RWPE2 (cell line): ENCODE data around the gene SCN4B.
"Not testable (repeated sequence)": the region's sequence is repeated elsewhere in the genome, so short reads cannot be mapped to it uniquely, and the experiment has no call there.

Experiments
- ATAC-seq: fragments of 200-7000 bp; cut with Tn5 transposase; 3 replicates; pipeline ENCODE4 v1.9.1; 2021; ENCODE audit warnings: low read depth
- DNase-seq: peaks from one replicate; pipeline ENCODE4 v3.0.0-alpha.2; 2020; ENCODE audit warnings: low spot score
- H3K27ac ChIP-seq: fragments of 450-650 bp; 2 replicates; pipeline ENCODE4 v1.5.1; 2017; ENCODE audit warnings: mild to moderate bottlenecking; ENCODE audit not compliant: poor library complexity, severe bottlenecking
- H3K27me3 ChIP-seq: fragments of 250-450 bp; sonication (Bioruptor Pico); 2 replicates; pipeline ENCODE4 v1.5.1; 2021; ENCODE audit warnings: mild to moderate bottlenecking, moderate library complexity; ENCODE audit not compliant: insufficient read depth, poor library complexity, severe bottlenecking
- H3K36me3 ChIP-seq: fragments of 250-450 bp; sonication (Bioruptor Pico); 2 replicates; pipeline ENCODE4 v1.5.1; 2020; ENCODE audit warnings: low read depth, mild to moderate bottlenecking, moderate library complexity
- H3K4me1 ChIP-seq: fragments of 250-450 bp; sonication (Bioruptor Pico); 2 replicates; pipeline ENCODE4 v1.5.1; 2021; ENCODE audit warnings: mild to moderate bottlenecking, moderate library complexity; ENCODE audit not compliant: insufficient read depth, poor library complexity, severe bottlenecking
- H3K4me3 ChIP-seq: fragments of 250-450 bp; sonication (Bioruptor Pico); 2 replicates; pipeline ENCODE4 v1.5.1; 2021; ENCODE audit warnings: mild to moderate bottlenecking, moderate library complexity; ENCODE audit not compliant: severe bottlenecking
- H3K9me3 ChIP-seq: fragments of 250-450 bp; sonication (Bioruptor Pico); 2 replicates; pipeline ENCODE4 v1.5.1; 2021; ENCODE audit warnings: mild to moderate bottlenecking, moderate library complexity; ENCODE audit not compliant: severe bottlenecking
- CTCF ChIP-seq: fragments of 450-650 bp; IDR thresholded peaks from one replicate; pipeline ENCODE4 v1.5.1; 2017; ENCODE audit warnings: mild to moderate bottlenecking, moderate library complexity; ENCODE audit not compliant: poor library complexity, severe bottlenecking

SCN4B gene

GRCh38 chr11:118199135-118199534 is 46.5 kb upstream of the SCN4B start:
- no peak overlapping the region for H3K27ac ChIP-seq
- H3K36me3 ChIP-seq = no peaks in the 10 kb centered on the region
- DNase-seq (no peak), ATAC-seq (no peak)
- no peak overlapping the region for H3K4me3 ChIP-seq
- no peaks in the 10 kb centered on the region for H3K27me3 ChIP-seq
- TF ChIP-seq CTCF = no peak
- no peaks in the 10 kb centered on the region for H3K9me3 ChIP-seq
- peaks cover 10% of the 10 kb centered on the region for H3K4me1 ChIP-seq

- Histone ChIP-seq H3K27ac (no peak overlapping the region), H3K36me3 (no peaks in the 10 kb centered on the region), H3K27me3 (no peaks in the 10 kb centered on the region), H3K9me3 (no peaks in the 10 kb centered on the region), H3K4me1 (peaks cover 10% of the 10 kb centered on the region), H3K4me3 (no peak overlapping the region)
- peak; percentile 94 for TF ChIP-seq CTCF
- ATAC-seq (peak; percentile 75), DNase-seq (no peak)
Observed at GRCh38 chr11:118198370-118198769, 45.7 kb upstream of the SCN4B start.

DNA sequence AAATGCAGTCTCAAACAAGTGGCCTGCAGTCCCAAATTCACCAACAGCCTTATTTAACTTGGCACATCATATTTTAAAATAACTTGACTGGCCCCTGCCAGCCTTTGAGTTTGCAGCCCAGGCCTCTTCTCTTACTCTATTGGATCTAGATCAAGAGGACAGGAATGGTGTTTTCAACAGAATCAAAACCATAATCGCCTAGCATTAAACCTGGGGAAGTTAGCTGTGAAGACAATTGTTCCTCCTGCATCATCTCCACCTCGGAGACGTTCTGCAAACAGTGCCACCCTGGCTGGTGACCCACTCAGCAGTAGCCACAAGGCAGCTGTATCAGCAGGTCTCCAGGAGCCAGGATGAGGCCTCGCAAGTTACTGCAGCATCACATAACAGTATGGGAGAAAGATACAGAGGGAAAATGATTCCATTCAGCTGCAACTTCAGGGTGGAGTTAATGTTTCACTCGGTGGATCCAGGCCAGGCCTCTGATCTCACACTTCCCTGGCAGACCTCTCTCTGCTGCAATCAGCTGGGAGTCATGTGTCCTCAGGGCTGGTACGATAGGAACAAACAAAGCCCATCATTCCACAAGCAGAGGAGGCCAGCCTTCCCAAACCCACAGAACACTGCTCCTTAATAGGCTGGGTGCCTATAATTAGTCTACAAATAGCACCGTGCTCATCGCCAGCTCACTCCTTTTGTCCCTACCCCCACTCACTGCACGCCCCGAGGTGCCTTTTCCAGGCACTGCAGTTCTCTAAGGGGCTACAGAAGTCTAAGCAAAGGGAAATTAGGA is 42.4 kb upstream of the SCN4B start:
- Histone ChIP-seq H3K4me3 (no peak overlapping the region), H3K27me3 (no peaks in the 10 kb centered on the region), H3K4me1 (peaks cover 10% of the 10 kb centered on the region), H3K36me3 (no peaks in the 10 kb centered on the region), H3K9me3 (no peaks in the 10 kb centered on the region), H3K27ac (no peak overlapping the region)
- ATAC-seq (peak; percentile 93), DNase-seq (no peak)
- TF ChIP-seq CTCF = no peak

GRCh38 chr11:118193910-118194566 is 41.4 kb upstream of the SCN4B start:
- H3K4me3 ChIP-seq = no peak overlapping the region
- no peak for DNase-seq
- no peak for TF ChIP-seq CTCF
- H3K9me3 ChIP-seq = no peaks in the 10 kb centered on the region
- H3K27me3 ChIP-seq = no peaks in the 10 kb centered on the region
- ATAC-seq = no peak
- no peak overlapping the region for H3K27ac ChIP-seq
- no peaks in the 10 kb centered on the region for H3K36me3 ChIP-seq
- peaks cover 10% of the 10 kb centered on the region for H3K4me1 ChIP-seq

GRCh38 chr11:118192817-118193216 is 40.2 kb upstream of the SCN4B start:
- H3K36me3 ChIP-seq, H3K4me3 ChIP-seq, H3K27me3 ChIP-seq, H3K27ac ChIP-seq, ATAC-seq, H3K4me1 ChIP-seq, H3K9me3 ChIP-seq, DNase-seq: not testable (repeated sequence)

DNA sequence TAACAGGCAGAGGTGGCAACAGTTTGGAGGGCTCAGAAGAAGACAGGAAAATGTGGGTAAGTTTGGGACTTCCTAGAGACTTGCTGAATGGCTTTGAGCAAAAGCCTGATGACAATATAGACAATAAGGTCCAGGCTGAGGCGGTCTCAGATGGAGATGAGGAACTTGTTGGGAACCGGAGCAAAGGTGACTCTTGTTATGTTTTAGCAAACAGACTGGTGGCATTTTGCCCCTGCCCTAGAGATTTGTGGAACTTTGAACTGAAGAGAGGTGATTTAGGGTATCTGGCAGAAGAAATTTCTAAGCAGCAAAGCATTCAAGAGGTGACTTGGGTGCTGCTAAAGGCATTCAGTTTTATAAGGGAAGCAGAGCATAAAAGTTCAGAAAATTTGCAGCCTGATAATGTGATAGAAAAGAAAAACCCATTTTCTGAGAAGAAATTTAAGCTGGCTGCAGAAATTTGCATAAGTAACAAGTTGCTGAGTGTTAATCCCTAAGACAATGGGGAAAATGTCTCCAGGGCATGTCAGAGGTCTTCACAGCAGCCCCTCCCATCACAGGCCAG is 38.4 kb upstream of the SCN4B start:
- H3K4me3 ChIP-seq, H3K27me3 ChIP-seq, H3K36me3 ChIP-seq, H3K9me3 ChIP-seq, H3K4me1 ChIP-seq, ATAC-seq, H3K27ac ChIP-seq, DNase-seq: not testable (repeated sequence)
